Left hindlimb (tissue), 1 donor: ENCODE results near the gene HOXB2.
A peak's percentile ranks its signal among the peaks of the same experiment; 100 is the strongest.

Experiments used
- DNase-seq: peaks from one replicate; pipeline ENCODE4 v3.0.0-alpha.2; 2018

HOXB2 gene

GRCh38 chr17:48578616-48579470 lies 33.9 kb upstream of the HOXB2 start:
- DNase-seq = no peak

- peak; percentile 80 for DNase-seq
Measured at GRCh38 chr17:48577946-48578615, 33.2 kb upstream of the HOXB2 start, which contains the start of gene HOXB4. TSS of gene HOXB4 (minus strand) at chr17:48578350. CDS start at chr17:48578319, 31 bp downstream.

GRCh38 chr17:48577330-48577945 lies 32.5 kb upstream of the HOXB2 start:
- no peak for DNase-seq

- no peak for DNase-seq
Measured at GRCh38 chr17:48576479-48577309, 31.8 kb upstream of the HOXB2 start.

GRCh38 chr17:48575673-48576478 lies 31.0 kb upstream of the HOXB2 start:
- DNase-seq = no peak

GRCh38 chr17:48575066-48575582 lies 30.2 kb upstream of the HOXB2 start:
- DNase-seq = no peak

- no peak for DNase-seq
Measured at GRCh38 chr17:48574505-48575065, 29.7 kb upstream of the HOXB2 start.

- no peak for DNase-seq
Measured at GRCh38 chr17:48571826-48572417, 27.0 kb upstream of the HOXB2 start.

- no peak for DNase-seq
Measured at GRCh38 chr17:48571024-48571818, 26.3 kb upstream of the HOXB2 start.

- no peak for DNase-seq
Measured at GRCh38 chr17:48570325-48571023, 25.6 kb upstream of the HOXB2 start.

GRCh38 chr17:48569674-48570324 lies 24.9 kb upstream of the HOXB2 start:
- DNase-seq = no peak

- DNase-seq = no peak
Measured at GRCh38 chr17:48569240-48569582, 24.3 kb upstream of the HOXB2 start.

- DNase-seq = no peak
Measured at GRCh38 chr17:48568499-48569239, 23.8 kb upstream of the HOXB2 start.

- no peak for DNase-seq
Measured at GRCh38 chr17:48567646-48568354, 22.9 kb upstream of the HOXB2 start.

GRCh38 chr17:48567209-48567608 lies 22.3 kb upstream of the HOXB2 start:
- DNase-seq = no peak

- no peak for DNase-seq
Measured at GRCh38 chr17:48566717-48567116, 21.8 kb upstream of the HOXB2 start.

GRCh38 chr17:48565925-48566710 lies 21.2 kb upstream of the HOXB2 start:
- DNase-seq = no peak
